ENCODE results near the gene STOML2.
A peak's percentile ranks its signal among the peaks of the same experiment; 100 is the strongest.

STOML2 gene

DNA sequence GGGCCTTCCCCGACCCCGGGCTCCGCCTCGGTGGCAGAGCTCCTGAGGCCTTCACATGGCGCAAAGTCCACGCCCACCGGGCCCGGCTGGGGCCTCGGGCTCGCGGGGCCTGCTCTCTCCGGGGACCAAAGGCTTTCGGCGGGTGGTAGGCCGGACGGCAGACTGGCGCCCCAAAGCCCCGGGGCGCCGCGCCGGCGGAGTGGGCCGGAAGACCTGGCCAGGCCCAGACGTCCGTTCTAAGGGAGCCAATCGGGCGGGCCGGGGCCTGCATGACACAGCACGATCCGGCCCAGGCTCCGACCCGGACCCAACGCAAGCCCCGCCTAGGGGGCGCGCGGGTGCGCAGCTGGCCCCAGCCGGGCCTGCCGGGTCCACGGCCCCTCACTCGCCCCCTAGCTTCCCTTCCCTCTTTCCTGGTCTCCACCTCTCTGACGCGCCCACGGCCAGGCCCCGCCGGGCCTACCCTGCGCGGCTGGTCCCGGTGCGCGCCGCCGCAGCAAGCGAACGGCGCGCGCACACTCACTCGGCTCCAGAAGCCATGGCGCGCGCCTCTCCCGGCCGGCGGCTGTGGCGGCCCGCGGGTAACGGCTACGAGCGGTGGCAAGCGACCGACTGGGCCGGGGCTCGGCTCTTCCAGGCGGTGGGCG lies 31.0 kb downstream of the STOML2 start (continued):
- TF ChIP-seq, protein P1, sequence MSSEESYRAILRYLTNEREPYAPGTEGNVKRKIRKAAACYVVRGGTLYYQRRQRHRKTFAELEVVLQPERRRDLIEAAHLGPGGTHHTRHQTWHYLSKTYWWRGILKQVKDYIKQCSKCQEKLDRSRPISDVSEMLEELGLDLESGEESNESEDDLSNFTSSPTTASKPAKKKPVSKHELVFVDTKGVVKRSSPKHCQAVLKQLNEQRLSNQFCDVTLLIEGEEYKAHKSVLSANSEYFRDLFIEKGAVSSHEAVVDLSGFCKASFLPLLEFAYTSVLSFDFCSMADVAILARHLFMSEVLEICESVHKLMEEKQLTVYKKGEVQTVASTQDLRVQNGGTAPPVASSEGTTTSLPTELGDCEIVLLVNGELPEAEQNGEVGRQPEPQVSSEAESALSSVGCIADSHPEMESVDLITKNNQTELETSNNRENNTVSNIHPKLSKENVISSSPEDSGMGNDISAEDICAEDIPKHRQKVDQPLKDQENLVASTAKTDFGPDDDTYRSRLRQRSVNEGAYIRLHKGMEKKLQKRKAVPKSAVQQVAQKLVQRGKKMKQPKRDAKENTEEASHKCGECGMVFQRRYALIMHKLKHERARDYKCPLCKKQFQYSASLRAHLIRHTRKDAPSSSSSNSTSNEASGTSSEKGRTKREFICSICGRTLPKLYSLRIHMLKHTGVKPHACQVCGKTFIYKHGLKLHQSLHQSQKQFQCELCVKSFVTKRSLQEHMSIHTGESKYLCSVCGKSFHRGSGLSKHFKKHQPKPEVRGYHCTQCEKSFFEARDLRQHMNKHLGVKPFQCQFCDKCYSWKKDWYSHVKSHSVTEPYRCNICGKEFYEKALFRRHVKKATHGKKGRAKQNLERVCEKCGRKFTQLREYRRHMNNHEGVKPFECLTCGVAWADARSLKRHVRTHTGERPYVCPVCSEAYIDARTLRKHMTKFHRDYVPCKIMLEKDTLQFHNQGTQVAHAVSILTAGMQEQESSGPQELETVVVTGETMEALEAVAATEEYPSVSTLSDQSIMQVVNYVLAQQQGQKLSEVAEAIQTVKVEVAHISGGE (tag by site-specific recombination; conservative IDR thresholded peaks at IDR 0.05; ENCODE audit: low read depth), result 0 out of 2 replicates have a peak, but pooled peaks have one; percentile 49
- no peak for TF ChIP-seq ZNF792 (tag by site-specific recombination; IDR thresholded peaks at IDR 0.05)
- TF ChIP-seq ZNF132 (tag by site-specific recombination; IDR thresholded peaks at IDR 0.05; ENCODE audit: borderline replicate concordance), result no peak
- peak; percentile 56; the same call in 1 of the 2 replicates for TF ChIP-seq ZNF76 (tag by site-specific recombination; IDR thresholded peaks at IDR 0.05; ENCODE audit: borderline replicate concordance, low read depth)
- no peak for TF ChIP-seq ZNF677 (tag by site-specific recombination; IDR thresholded peaks at IDR 0.05)
- TF ChIP-seq ZNF621 (tag by site-specific recombination; IDR thresholded peaks at IDR 0.05), result no peak
- peak; percentile 21; the same call in 1 of the 2 replicates for TF ChIP-seq ZNF501 (tag by site-specific recombination; IDR thresholded peaks at IDR 0.05)
- no peak for TF ChIP-seq ZNF514 (tag by site-specific recombination; IDR thresholded peaks at IDR 0.05)
- no peak for TF ChIP-seq ZNF174 (tag by site-specific recombination; IDR thresholded peaks at IDR 0.05)
- 0 out of 2 replicates have a peak, but pooled peaks have one; percentile 65 for TF ChIP-seq ZNF561 (tag by site-specific recombination; IDR thresholded peaks at IDR 0.05; ENCODE audit: borderline replicate concordance)
- TF ChIP-seq ZNF335 (tag by site-specific recombination; conservative IDR thresholded peaks at IDR 0.05), result peak; percentile 73
- TF ChIP-seq ZFHX2 (tag by site-specific recombination; conservative IDR thresholded peaks at IDR 0.05), result peak; percentile 44; the same call in 1 of the 2 replicates
- TF ChIP-seq, protein P2, sequence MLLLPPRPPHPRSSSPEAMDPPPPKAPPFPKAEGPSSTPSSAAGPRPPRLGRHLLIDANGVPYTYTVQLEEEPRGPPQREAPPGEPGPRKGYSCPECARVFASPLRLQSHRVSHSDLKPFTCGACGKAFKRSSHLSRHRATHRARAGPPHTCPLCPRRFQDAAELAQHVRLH (tag by site-specific recombination; IDR thresholded peaks at IDR 0.05), result no peak
- peak; percentile 23; the same call in 1 of the 2 replicates for TF ChIP-seq ZFP37 (tag by site-specific recombination; IDR thresholded peaks at IDR 0.05)
- TF ChIP-seq GLIS2 (tag by site-specific recombination; IDR thresholded peaks at IDR 0.05), result peak; percentile 62
- TF ChIP-seq KLF16 (tag by site-specific recombination; IDR thresholded peaks at IDR 0.05), result peak; percentile 73
- peak; percentile 86 for TF ChIP-seq KLF9 (tag by site-specific recombination; IDR thresholded peaks at IDR 0.05; ENCODE audit: low read depth)
- TF ChIP-seq ZBTB48 (tag by site-specific recombination; IDR thresholded peaks at IDR 0.05), result peak; percentile 85
- peak; percentile 19; the same call in 1 of the 2 replicates for TF ChIP-seq KLF1 (tag by site-specific recombination; IDR thresholded peaks at IDR 0.05)
- TF ChIP-seq ZNF548 (tag by site-specific recombination; IDR thresholded peaks at IDR 0.05), result no peak
- TF ChIP-seq ZBTB8A (tag by site-specific recombination; IDR thresholded peaks at IDR 0.05), result peak; percentile 71
- TF ChIP-seq, protein P3, sequence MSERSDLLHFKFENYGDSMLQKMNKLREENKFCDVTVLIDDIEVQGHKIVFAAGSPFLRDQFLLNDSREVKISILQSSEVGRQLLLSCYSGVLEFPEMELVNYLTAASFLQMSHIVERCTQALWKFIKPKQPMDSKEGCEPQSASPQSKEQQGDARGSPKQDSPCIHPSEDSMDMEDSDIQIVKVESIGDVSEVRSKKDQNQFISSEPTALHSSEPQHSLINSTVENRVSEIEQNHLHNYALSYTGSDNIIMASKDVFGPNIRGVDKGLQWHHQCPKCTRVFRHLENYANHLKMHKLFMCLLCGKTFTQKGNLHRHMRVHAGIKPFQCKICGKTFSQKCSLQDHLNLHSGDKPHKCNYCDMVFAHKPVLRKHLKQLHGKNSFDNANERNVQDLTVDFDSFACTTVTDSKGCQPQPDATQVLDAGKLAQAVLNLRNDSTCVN (tag by site-specific recombination; optimal IDR thresholded peaks at IDR 0.05), result peak; percentile 87
- TF ChIP-seq, protein P4, sequence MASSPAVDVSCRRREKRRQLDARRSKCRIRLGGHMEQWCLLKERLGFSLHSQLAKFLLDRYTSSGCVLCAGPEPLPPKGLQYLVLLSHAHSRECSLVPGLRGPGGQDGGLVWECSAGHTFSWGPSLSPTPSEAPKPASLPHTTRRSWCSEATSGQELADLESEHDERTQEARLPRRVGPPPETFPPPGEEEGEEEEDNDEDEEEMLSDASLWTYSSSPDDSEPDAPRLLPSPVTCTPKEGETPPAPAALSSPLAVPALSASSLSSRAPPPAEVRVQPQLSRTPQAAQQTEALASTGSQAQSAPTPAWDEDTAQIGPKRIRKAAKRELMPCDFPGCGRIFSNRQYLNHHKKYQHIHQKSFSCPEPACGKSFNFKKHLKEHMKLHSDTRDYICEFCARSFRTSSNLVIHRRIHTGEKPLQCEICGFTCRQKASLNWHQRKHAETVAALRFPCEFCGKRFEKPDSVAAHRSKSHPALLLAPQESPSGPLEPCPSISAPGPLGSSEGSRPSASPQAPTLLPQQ (tag by site-specific recombination; IDR thresholded peaks at IDR 0.05), result peak; percentile 86
- TF ChIP-seq, protein P5, sequence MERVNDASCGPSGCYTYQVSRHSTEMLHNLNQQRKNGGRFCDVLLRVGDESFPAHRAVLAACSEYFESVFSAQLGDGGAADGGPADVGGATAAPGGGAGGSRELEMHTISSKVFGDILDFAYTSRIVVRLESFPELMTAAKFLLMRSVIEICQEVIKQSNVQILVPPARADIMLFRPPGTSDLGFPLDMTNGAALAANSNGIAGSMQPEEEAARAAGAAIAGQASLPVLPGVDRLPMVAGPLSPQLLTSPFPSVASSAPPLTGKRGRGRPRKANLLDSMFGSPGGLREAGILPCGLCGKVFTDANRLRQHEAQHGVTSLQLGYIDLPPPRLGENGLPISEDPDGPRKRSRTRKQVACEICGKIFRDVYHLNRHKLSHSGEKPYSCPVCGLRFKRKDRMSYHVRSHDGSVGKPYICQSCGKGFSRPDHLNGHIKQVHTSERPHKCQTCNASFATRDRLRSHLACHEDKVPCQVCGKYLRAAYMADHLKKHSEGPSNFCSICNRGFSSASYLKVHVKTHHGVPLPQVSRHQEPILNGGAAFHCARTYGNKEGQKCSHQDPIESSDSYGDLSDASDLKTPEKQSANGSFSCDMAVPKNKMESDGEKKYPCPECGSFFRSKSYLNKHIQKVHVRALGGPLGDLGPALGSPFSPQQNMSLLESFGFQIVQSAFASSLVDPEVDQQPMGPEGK (tag by site-specific recombination; IDR thresholded peaks at IDR 0.05), result peak; percentile 77
- TF ChIP-seq ZSCAN30 (tag by site-specific recombination; IDR thresholded peaks at IDR 0.05), result peak; percentile 35; the same call in 1 of the 2 replicates
- 0 out of 2 replicates have a peak, but pooled peaks have one; percentile 36 for TF ChIP-seq ZFP69B (tag by site-specific recombination; IDR thresholded peaks at IDR 0.05)
- 0 out of 2 replicates have a peak, but pooled peaks have one; percentile 75 for TF ChIP-seq ZNF660 (tag by site-specific recombination; IDR thresholded peaks at IDR 0.05)
- TF ChIP-seq, protein P6, sequence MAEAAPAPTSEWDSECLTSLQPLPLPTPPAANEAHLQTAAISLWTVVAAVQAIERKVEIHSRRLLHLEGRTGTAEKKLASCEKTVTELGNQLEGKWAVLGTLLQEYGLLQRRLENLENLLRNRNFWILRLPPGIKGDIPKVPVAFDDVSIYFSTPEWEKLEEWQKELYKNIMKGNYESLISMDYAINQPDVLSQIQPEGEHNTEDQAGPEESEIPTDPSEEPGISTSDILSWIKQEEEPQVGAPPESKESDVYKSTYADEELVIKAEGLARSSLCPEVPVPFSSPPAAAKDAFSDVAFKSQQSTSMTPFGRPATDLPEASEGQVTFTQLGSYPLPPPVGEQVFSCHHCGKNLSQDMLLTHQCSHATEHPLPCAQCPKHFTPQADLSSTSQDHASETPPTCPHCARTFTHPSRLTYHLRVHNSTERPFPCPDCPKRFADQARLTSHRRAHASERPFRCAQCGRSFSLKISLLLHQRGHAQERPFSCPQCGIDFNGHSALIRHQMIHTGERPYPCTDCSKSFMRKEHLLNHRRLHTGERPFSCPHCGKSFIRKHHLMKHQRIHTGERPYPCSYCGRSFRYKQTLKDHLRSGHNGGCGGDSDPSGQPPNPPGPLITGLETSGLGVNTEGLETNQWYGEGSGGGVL (tag by site-specific recombination; IDR thresholded peaks at IDR 0.05), result 0 out of 2 replicates have a peak, but pooled peaks have one; percentile 15
